Stimulated activated CD8-positive, alpha-beta memory T cell treated with anti-CD3 and anti-CD28 coated beads, Interleukin-15, amount 100 ng/mL, for 1 hour (primary cell): ENCODE data around the gene MRGPRG.
"Not testable (repeated sequence)": the region's sequence is repeated elsewhere in the genome, so short reads cannot be mapped to it uniquely, and the experiment has no call there.

Experiments used
- DNase-seq: peaks from one replicate; pipeline ENCODE4 v3.0.0-alpha.2; 2020; ENCODE audit warnings: low read depth

The MRGPRG gene

GRCh38 chr11:3218483-3219280 lies at the start of gene MRGPRG:
Gene MRGPRG, minus strand, starts transcription at chr11:3218813. Its CDS starts 0 bp downstream, at chr11:3218813.
- DNase-seq, result no peak

- DNase-seq, result not testable (repeated sequence)
Observed at GRCh38 chr11:3262548-3262947, 43.9 kb upstream of the MRGPRG start.

GRCh38 chr11:3261831-3262230 lies 43.2 kb upstream of the MRGPRG start:
- DNase-seq, result not testable (repeated sequence)

GRCh38 chr11:3257509-3257908 lies 38.9 kb upstream of the MRGPRG start:
- DNase-seq, result not testable (repeated sequence)

- not testable (repeated sequence) for DNase-seq
Observed at GRCh38 chr11:3255241-3255640, 36.6 kb upstream of the MRGPRG start.

- DNase-seq, result not testable (repeated sequence)
Observed at GRCh38 chr11:3254773-3255172, 36.2 kb upstream of the MRGPRG start.

GRCh38 chr11:3245071-3245470 lies 26.5 kb upstream of the MRGPRG start:
- no peak for DNase-seq

GRCh38 chr11:3243880-3244279 lies 25.3 kb upstream of the MRGPRG start:
- no peak for DNase-seq

- DNase-seq, result no peak
Observed at GRCh38 chr11:3237119-3237518, 18.5 kb upstream of the MRGPRG start.

- no peak for DNase-seq
Observed at GRCh38 chr11:3234846-3235245, 16.2 kb upstream of the MRGPRG start.

GRCh38 chr11:3232956-3233355 lies 14.3 kb upstream of the MRGPRG start:
- DNase-seq, result no peak

- DNase-seq, result no peak
Observed at GRCh38 chr11:3231851-3232744, 13.5 kb upstream of the MRGPRG start, which contains the start of gene MRGPRE. Gene MRGPRE, minus strand, starts transcription at chr11:3232417. Its CDS starts 3,618 bp downstream, at chr11:3228799.

GRCh38 chr11:3231550-3231850 lies 12.9 kb upstream of the MRGPRG start:
- no peak for DNase-seq

- no peak for DNase-seq
Observed at GRCh38 chr11:3230636-3231549, 12.3 kb upstream of the MRGPRG start.

GRCh38 chr11:3229673-3230630 lies 11.3 kb upstream of the MRGPRG start:
- DNase-seq, result no peak

- DNase-seq, result no peak
Observed at GRCh38 chr11:3228445-3228829, 9.8 kb upstream of the MRGPRG start.

GRCh38 chr11:3227568-3228444 lies 9.2 kb upstream of the MRGPRG start:
- DNase-seq, result no peak

- no peak for DNase-seq
Observed at GRCh38 chr11:3226846-3227567, 8.4 kb upstream of the MRGPRG start.
